IPS-15b (cell line): ENCODE measurements around the gene GSAP.
"Not testable (repeated sequence)": the region's sequence is repeated elsewhere in the genome, so short reads cannot be mapped to it uniquely, and the experiment has no call there.

ENCODE experiments used
- H3K27me3 ChIP-seq: one replicate; pipeline ENCODE4 v1.6.1; 2013; ENCODE audit warnings: low read length; ENCODE audit not compliant: control insufficient read depth, insufficient read depth
- H3K36me3 ChIP-seq: one replicate; pipeline ENCODE4 v1.6.1; 2013; ENCODE audit warnings: low read length; ENCODE audit not compliant: control insufficient read depth, insufficient read depth
- H3K4me1 ChIP-seq: one replicate; pipeline ENCODE4 v1.6.1; 2013; ENCODE audit warnings: mild to moderate bottlenecking, low read length; ENCODE audit not compliant: control insufficient read depth, insufficient read depth
- H3K4me3 ChIP-seq: one replicate; pipeline ENCODE4 v1.5.1; 2013; ENCODE audit warnings: low read depth, low read length
- H3K9ac ChIP-seq: one replicate; pipeline ENCODE4 v1.6.1; 2013; ENCODE audit warnings: low read depth, mild to moderate bottlenecking, low read length
- H3K9me3 ChIP-seq: one replicate; pipeline ENCODE4 v1.6.1; 2013; ENCODE audit warnings: mild to moderate bottlenecking, low read length; ENCODE audit not compliant: control insufficient read depth, insufficient read depth

GSAP gene

GRCh38 chr7:77454802-77455201 lies 38.7 kb upstream of the GSAP start:
- Histone ChIP-seq H3K36me3 (no peaks in the 10 kb centered on the region), H3K9ac (no peak overlapping the region), H3K4me1 (no peaks in the 10 kb centered on the region), H3K4me3 (no peak overlapping the region), H3K9me3 (no peaks in the 10 kb centered on the region), H3K27me3 (no peaks in the 10 kb centered on the region)

- Histone ChIP-seq H3K9me3 (no peaks in the 10 kb centered on the region), H3K4me1 (no peaks in the 10 kb centered on the region), H3K4me3 (no peak overlapping the region), H3K36me3 (no peaks in the 10 kb centered on the region), H3K9ac (no peak overlapping the region), H3K27me3 (no peaks in the 10 kb centered on the region)
Observed at GRCh38 chr7:77453531-77453930, 37.4 kb upstream of the GSAP start.

- not testable (repeated sequence) for H3K4me1 ChIP-seq, H3K36me3 ChIP-seq, H3K9ac ChIP-seq, H3K9me3 ChIP-seq, H3K4me3 ChIP-seq, H3K27me3 ChIP-seq
Observed at GRCh38 chr7:77451950-77452349, 35.8 kb upstream of the GSAP start.

- Histone ChIP-seq H3K27me3 (no peaks in the 10 kb centered on the region), H3K36me3 (no peaks in the 10 kb centered on the region), H3K4me3 (no peak overlapping the region), H3K9me3 (no peaks in the 10 kb centered on the region), H3K4me1 (peaks cover 2% of the 10 kb centered on the region), H3K9ac (no peak overlapping the region)
Observed at GRCh38 chr7:77450613-77451012, 34.5 kb upstream of the GSAP start.

- H3K4me1 ChIP-seq, result peaks cover 2% of the 10 kb centered on the region
- no peak overlapping the region for H3K4me3 ChIP-seq
- H3K9me3 ChIP-seq, result no peaks in the 10 kb centered on the region
- no peaks in the 10 kb centered on the region for H3K27me3 ChIP-seq
- no peaks in the 10 kb centered on the region for H3K36me3 ChIP-seq
- no peak overlapping the region for H3K9ac ChIP-seq
Observed at GRCh38 chr7:77450054-77450453, 33.9 kb upstream of the GSAP start.

GRCh38 chr7:77447616-77448015 lies 31.5 kb upstream of the GSAP start:
- H3K4me1 ChIP-seq, result peaks cover 2% of the 10 kb centered on the region
- no peaks in the 10 kb centered on the region for H3K9me3 ChIP-seq
- no peaks in the 10 kb centered on the region for H3K36me3 ChIP-seq
- no peak overlapping the region for H3K9ac ChIP-seq
- no peak overlapping the region for H3K4me3 ChIP-seq
- no peaks in the 10 kb centered on the region for H3K27me3 ChIP-seq

GRCh38 chr7:77444123-77444522 lies 28.0 kb upstream of the GSAP start:
- Histone ChIP-seq H3K27me3 (no peaks in the 10 kb centered on the region), H3K4me1 (peaks cover 2% of the 10 kb centered on the region), H3K9ac (no peak overlapping the region), H3K36me3 (no peaks in the 10 kb centered on the region), H3K4me3 (no peak overlapping the region), H3K9me3 (no peaks in the 10 kb centered on the region)

GRCh38 chr7:77443042-77443441 lies 26.9 kb upstream of the GSAP start:
- H3K4me3 ChIP-seq, result no peak overlapping the region
- no peaks in the 10 kb centered on the region for H3K9me3 ChIP-seq
- no peaks in the 10 kb centered on the region for H3K27me3 ChIP-seq
- H3K9ac ChIP-seq, result no peak overlapping the region
- no peaks in the 10 kb centered on the region for H3K36me3 ChIP-seq
- peaks cover 2% of the 10 kb centered on the region for H3K4me1 ChIP-seq

- no peaks in the 10 kb centered on the region for H3K27me3 ChIP-seq
- H3K4me3 ChIP-seq, result no peak overlapping the region
- no peak overlapping the region for H3K9ac ChIP-seq
- H3K4me1 ChIP-seq, result peaks cover 2% of the 10 kb centered on the region
- H3K9me3 ChIP-seq, result no peaks in the 10 kb centered on the region
- no peaks in the 10 kb centered on the region for H3K36me3 ChIP-seq
Observed at GRCh38 chr7:77442636-77443035, 26.5 kb upstream of the GSAP start.

- H3K36me3 ChIP-seq, result no peaks in the 10 kb centered on the region
- H3K4me1 ChIP-seq, result no peaks in the 10 kb centered on the region
- H3K9me3 ChIP-seq, result no peaks in the 10 kb centered on the region
- no peak overlapping the region for H3K4me3 ChIP-seq
- H3K9ac ChIP-seq, result no peak overlapping the region
- H3K27me3 ChIP-seq, result no peaks in the 10 kb centered on the region
Observed at GRCh38 chr7:77441046-77441445, 24.9 kb upstream of the GSAP start.

GRCh38 chr7:77439572-77439971 lies 23.4 kb upstream of the GSAP start:
- Histone ChIP-seq H3K4me1 (no peaks in the 10 kb centered on the region), H3K9ac (no peak overlapping the region), H3K27me3 (no peaks in the 10 kb centered on the region), H3K9me3 (no peaks in the 10 kb centered on the region), H3K4me3 (no peak overlapping the region), H3K36me3 (no peaks in the 10 kb centered on the region)

GRCh38 chr7:77438131-77438530 lies 22.0 kb upstream of the GSAP start:
- no peaks in the 10 kb centered on the region for H3K27me3 ChIP-seq
- H3K36me3 ChIP-seq, result no peaks in the 10 kb centered on the region
- no peak overlapping the region for H3K9ac ChIP-seq
- H3K9me3 ChIP-seq, result no peaks in the 10 kb centered on the region
- no peaks in the 10 kb centered on the region for H3K4me1 ChIP-seq
- no peak overlapping the region for H3K4me3 ChIP-seq
